GM18519 (cell line): ENCODE measurements around the gene NAA38.
"Not testable (repeated sequence)": the region's sequence is repeated elsewhere in the genome, so short reads cannot be mapped to it uniquely, and the experiment has no call there.

Experiments used
- ATAC-seq: cut with Tn5 transposase; IDR thresholded peaks from one replicate; pipeline ENCODE4 v1.9.1; 2021; ENCODE audit warnings: mild to moderate bottlenecking, moderate library complexity; ENCODE audit not compliant: unreplicated experiment, low FRiP score

Gene NAA38

DNA sequence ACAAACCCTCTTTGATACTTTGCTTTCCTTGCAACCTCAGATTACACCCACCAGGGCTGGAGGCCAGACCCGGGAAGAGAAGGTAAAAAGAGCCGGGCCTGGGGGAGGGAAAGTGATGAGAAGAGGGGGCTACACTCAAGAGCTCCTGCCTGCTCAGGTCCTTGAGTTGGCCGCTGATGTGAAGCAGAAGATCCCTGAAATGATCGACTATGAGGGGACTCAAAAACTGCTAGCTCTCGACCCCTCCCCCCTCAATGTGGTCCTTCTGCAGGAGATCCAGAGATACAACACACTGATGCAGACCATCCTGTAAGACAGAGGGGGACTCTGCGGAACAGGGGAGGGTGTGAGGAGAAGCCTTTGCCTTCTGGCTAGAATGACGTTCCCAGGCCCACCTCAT, 26.1 kb downstream of the NAA38 start:
- ATAC-seq, result no peak

- ATAC-seq, result no peak
Measured at GRCh38 chr17:7830616-7831015, 26.7 kb downstream of the NAA38 start.

GRCh38 chr17:7825206-7825990, 32.0 kb downstream of the NAA38 start:
- no peak for ATAC-seq

GRCh38 chr17:7824021-7824924, 33.1 kb downstream of the NAA38 start:
- no peak for ATAC-seq

DNA sequence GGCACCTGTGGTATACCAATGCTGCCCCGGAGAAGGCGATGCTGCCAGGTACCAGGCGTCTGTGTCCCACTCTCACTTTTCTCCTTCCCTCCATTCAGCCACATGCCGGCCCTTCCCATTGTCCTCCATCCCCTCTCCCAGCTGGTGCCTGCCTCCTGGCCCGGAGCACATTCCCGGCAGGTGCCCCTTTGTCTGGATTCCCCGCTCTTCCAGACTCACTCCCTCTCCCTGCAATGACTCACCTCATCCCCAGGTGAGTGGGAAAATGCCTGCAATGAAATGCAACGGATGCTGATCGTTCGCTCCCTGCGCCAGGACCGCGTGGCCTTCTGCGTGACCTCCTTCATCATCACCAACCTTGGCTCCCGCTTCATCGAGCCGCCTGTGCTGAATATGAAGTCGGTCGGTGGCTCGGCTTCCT, 33.8 kb downstream of the NAA38 start:
- ATAC-seq, result no peak

GRCh38 chr17:7822126-7822525, 35.2 kb downstream of the NAA38 start:
- no peak for ATAC-seq

DNA sequence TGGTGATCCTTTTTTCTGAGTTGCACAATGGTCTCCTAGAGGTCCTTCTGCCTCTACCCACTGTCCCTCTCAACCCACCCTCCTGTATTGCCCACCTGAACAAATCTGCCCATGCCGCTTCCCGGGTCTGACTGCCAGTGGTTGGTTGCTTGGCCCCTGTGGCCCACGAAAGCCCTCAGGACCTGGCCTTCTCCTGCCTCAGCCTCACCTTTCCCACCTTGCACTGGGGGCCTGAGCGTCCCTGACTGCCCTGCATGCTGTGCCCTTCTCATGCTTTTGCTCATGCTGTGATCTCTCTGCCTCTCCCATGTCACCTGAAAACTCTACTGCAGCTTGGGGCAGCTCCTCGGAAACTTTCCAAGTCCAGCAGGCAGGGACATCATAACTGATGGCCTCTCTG, 37.1 kb downstream of the NAA38 start:
- no peak for ATAC-seq

GRCh38 chr17:7818746-7819645, 38.4 kb downstream of the NAA38 start:
- ATAC-seq, result no peak

- no peak for ATAC-seq
Measured at GRCh38 chr17:7818026-7818425, 39.3 kb downstream of the NAA38 start.

DNA sequence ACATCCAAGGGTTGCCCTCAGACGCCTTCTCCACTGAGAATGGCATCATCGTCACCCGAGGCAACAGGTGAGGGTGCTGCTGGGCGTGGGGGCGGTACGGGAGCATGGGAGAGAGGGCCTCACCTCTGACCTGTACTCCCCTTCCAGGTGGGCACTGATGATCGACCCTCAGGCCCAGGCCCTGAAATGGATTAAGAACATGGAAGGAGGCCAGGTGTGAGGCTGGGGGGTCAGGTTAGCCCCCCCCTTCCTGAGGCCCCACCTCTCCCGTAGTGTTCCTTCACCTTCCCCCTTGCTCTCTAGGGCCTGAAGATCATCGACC, 39.8 kb downstream of the NAA38 start:
- no peak for ATAC-seq

- no peak for ATAC-seq
Measured at GRCh38 chr17:7816926-7817642, 40.3 kb downstream of the NAA38 start.

DNA sequence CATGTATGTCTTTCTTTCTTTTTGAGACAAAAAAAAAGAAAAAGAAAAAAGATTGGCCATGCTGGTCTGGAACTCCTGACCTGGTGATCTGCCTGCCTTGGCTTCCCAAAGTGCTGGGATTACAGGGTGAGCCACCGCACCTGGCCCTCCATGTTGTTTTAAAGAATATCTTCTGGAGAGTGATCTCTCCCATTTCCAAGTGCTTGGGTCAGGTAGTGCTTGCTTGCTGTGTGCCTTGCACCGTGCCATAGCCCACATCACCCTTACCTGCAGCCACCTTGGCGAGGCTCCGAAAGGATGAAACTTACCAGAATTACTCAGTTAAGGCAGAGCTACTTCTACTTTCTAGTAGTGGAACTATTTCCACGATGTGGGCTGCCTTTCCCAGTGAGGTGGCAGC, 42.4 kb downstream of the NAA38 start:
- no peak for ATAC-seq

- no peak for ATAC-seq
Measured at GRCh38 chr17:7811251-7811650, 46.1 kb downstream of the NAA38 start.

- not testable (repeated sequence) for ATAC-seq
Measured at GRCh38 chr17:7809791-7810343, 47.5 kb downstream of the NAA38 start.

DNA sequence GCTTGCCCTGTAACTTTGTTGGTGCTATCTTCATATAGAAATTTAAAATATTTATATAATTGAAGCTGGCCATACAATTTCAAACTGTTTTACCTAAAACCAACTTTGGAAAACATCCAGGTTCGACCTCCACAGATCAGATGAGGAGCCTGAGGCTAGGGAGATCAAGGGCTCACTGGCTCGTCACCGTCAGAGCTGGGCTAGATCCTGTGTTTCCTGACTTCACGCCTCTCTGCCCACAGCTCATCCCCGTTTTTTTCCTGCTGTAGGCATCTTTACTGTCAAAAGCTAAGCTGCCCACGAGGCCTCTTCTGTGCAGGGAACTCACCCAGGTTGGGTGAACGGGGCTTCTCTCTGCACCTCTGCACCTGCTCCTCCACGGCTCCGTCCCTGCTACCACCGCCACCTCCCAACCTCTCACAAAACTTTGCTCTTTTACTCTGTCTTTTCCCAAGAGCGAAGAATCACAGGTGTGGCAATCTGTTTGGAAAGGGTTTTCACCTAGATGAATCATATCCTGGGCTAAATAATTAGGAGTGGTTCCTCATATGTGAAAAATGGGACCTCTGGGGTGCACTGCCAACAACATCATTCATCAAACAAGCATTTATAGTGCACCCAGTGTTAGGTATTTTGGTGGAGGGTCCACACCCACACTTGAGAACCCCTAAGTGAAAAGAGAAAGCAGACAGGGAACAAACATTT, 48.1 kb downstream of the NAA38 start:
- ATAC-seq, result no peak

DNA sequence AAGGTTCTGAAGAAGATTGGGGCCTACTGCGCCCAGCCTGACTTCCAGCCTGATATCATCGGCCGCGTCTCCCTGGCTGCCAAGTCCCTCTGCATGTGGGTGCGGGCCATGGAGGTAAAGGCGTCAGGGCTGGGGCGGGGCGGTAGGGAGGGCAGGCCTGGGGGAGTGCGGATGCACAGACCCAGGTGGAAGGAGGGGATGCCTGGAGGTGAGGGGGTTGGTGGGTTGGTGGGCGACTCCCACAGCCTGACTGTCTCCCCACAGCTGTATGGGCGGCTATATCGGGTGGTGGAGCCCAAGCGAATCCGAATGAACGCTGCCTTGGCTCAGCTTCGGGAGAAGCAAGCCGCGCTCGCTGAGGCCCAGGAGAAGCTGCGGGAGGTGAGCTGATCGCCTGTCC, 50.2 kb downstream of the NAA38 start:
- ATAC-seq, result no peak
